Activated CD4-positive, alpha-beta T cell treated with anti-CD3 and anti-CD28 coated beads, Interleukin-2, amount 10 ng/mL, durations not matched to agents 7 days and 5 days (primary cell): ENCODE measurements around the gene FBRSL1. TPM values are rescaled to one million over a fixed set of nuclear protein-coding genes. Genes with fewer than 3 reads are reported as not detected.
A peak's percentile ranks its signal among the peaks of the same experiment; 100 is the strongest.

Experiments used
- CTCF ChIA-PET: fragments of 350-600 bp; sonication (Branson Sonifier 250); formaldehyde crosslinking; loops from one replicate; lab custom pipeline; 2021; ENCODE audit warnings: antibody characterized with exemption; lab: Charles Lee
- POLR2A ChIA-PET: fragments of 350-600 bp; sonication (Branson Sonifier 250); formaldehyde crosslinking; loops from one replicate; lab custom pipeline; 2021; ENCODE audit warnings: antibody characterized with exemption; lab: Charles Lee
- DNase-seq: peaks from one replicate; pipeline ENCODE4 v3.0.0-alpha.2; 2020
- H3K27ac Mint-ChIP-seq: one replicate; pipeline ENCODE4 v1.8.0; 2021; ENCODE audit warnings: mild to moderate bottlenecking, moderate library complexity, mixed read lengths
- H3K27me3 Mint-ChIP-seq: one replicate; pipeline ENCODE4 v1.8.0; 2021; ENCODE audit warnings: mixed read lengths
- H3K36me3 Mint-ChIP-seq: one replicate; pipeline ENCODE4 v1.8.0; 2021; ENCODE audit warnings: low read depth, mixed read lengths
- H3K4me1 Mint-ChIP-seq: one replicate; pipeline ENCODE4 v1.8.0; 2021; ENCODE audit warnings: mixed read lengths
- H3K4me3 Mint-ChIP-seq: one replicate; pipeline ENCODE4 v1.8.0; 2021; ENCODE audit warnings: mild to moderate bottlenecking, moderate library complexity, mixed read lengths
- H3K9me3 Mint-ChIP-seq: one replicate; pipeline ENCODE4 v1.8.0; 2021; ENCODE audit warnings: mixed read lengths
- total RNA-seq, 2 experiments: library from RNA; stranded (reverse); gene quantifications; one replicate each; pipeline ENCODE4 v1.2.3, GENCODE V29; 2021

FBRSL1 gene
- total RNA-seq, 2 experiments from 2014 or later, result 49.8 to 51.1 TPM

DNA sequence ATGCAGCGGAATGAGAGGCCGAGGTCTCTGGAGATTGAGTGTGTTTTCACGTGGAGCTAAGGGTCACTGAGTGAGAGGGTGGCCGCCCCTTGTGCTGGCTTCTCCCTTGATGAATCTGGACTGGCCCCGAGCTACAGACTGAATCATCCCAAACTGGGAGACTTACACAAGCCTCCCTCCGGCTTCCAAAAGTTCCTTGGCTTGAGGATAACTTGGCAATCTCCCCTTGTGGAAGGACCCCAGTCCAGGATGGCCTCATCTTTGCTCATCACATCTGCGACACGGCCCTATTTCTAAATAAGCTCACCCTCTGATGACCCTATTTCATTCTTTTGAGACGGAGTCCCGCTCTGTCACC, 41.5 kb upstream of the FBRSL1 start:
- POLR2A ChIA-PET, result no interaction called here
- Mint-ChIP-seq H3K4me3 (no peak overlapping the region), H3K4me1 (peaks cover 57% of the 10 kb centered on the region), H3K27me3 (peaks cover 2% of the 10 kb centered on the region), H3K27ac (no peak overlapping the region), H3K9me3 (no peaks in the 10 kb centered on the region), H3K36me3 (peaks cover 5% of the 10 kb centered on the region)
- DNase-seq, result no peak
- CTCF ChIA-PET, result no interaction called here

DNA sequence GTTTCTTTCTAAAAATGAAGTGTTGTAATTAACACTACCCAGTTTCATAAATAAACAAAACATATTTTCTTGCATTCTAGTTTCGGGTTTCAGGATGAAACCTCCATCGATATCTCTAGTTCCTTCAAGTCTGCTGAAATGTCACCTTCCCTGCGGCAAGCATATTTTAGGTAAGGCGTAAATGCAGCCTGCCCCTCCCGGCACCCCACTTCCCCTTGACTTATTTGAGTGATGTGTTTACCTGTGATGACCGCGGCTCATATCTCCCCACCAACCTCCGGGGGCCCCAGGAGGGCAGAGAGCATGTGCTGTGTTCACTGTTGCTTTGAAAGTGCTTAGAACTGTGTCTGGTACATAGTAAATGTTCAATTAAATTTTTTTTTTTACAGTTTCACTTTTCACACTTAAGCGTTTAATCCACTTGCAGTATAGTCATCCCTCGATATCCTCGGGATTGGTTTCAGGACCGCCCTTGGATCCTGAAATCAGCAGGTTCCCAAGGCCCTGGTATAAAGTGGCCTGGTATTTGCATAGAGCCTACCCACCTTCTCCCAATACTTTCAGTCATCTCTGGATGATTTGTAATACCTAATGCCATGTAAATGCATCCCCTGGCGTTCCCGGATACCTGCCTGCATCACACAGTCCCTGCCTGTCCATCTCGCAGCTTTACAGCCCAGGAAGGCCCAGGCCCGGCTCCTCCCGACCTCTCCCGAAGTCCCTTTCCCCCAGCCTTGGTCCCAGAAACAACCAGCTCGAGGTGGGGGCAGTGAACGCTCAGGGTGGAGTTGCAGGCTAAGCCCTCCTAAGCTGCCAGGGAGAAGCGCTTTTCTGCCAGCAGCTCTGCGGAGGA, 40.2 kb upstream of the FBRSL1 start:
- ChIA-PET CTCF (interaction anchor here (0.6 to 0.8 kb wide), 3 partner anchors 8 to 198 kb away, joined by 3 to 4 read pairs (median 4); no protein-coding TSS in a partner anchor), POLR2A (no interaction called here)
- peaks cover 1% of the 10 kb centered on the region for H3K36me3 Mint-ChIP-seq
- DNase-seq, result no peak
- no peak overlapping the region for H3K4me3 Mint-ChIP-seq
- peaks cover 45% of the 10 kb centered on the region for H3K4me1 Mint-ChIP-seq
- peaks cover 2% of the 10 kb centered on the region for H3K27me3 Mint-ChIP-seq
- peak overlapping the region; percentile 74 for H3K27ac Mint-ChIP-seq
- no peaks in the 10 kb centered on the region for H3K9me3 Mint-ChIP-seq

DNA sequence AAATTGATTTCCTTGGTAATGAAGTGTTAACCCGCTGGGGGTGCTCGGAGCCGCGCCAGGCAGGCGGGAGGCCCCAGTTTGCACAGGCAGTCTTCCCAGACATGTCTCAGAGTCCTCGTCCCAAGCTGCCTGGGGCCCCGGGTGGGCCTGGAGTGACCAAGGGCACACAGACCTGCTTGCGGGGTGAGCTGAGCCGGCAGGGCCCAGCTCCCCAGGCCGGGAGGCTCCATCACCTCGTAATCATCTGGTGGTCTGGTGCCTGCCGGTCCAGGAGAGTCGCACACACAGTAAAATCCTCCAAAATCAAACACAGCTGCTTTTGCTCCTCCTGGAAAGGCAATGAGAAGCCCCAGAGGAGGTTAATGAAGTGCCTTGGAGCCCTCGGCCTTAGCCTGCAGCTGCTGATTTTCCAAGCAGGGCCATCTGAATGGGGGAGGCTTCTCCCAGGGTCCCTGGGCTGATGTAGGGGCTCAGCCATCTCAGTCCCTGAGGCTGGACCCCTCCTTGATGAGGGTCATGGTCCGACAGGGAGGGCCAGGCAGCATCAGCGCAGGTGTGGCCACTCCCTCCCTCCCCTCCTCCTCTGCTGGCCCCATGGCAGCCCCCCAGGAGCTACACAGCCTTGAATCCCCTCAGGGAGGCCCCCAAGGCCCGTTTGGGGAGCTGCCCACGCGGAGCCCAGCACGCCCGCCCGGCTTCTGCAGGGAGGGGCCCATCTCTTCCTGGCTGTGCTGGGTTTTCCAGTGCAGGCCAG, 39.4 kb upstream of the FBRSL1 start:
- Mint-ChIP-seq H3K9me3 (peaks cover 4% of the 10 kb centered on the region), H3K27ac (peak overlapping the region; percentile 74), H3K4me1 (peaks cover 37% of the 10 kb centered on the region), H3K27me3 (peaks cover 2% of the 10 kb centered on the region), H3K4me3 (no peak overlapping the region), H3K36me3 (no peaks in the 10 kb centered on the region)
- ChIA-PET CTCF (interaction anchor here (0.8 to 1.1 kb wide), 2 partner anchors 22 to 35 kb away, joined by 3 to 4 read pairs; no protein-coding TSS in a partner anchor), POLR2A (no interaction called here)
- DNase-seq, result no peak

DNA sequence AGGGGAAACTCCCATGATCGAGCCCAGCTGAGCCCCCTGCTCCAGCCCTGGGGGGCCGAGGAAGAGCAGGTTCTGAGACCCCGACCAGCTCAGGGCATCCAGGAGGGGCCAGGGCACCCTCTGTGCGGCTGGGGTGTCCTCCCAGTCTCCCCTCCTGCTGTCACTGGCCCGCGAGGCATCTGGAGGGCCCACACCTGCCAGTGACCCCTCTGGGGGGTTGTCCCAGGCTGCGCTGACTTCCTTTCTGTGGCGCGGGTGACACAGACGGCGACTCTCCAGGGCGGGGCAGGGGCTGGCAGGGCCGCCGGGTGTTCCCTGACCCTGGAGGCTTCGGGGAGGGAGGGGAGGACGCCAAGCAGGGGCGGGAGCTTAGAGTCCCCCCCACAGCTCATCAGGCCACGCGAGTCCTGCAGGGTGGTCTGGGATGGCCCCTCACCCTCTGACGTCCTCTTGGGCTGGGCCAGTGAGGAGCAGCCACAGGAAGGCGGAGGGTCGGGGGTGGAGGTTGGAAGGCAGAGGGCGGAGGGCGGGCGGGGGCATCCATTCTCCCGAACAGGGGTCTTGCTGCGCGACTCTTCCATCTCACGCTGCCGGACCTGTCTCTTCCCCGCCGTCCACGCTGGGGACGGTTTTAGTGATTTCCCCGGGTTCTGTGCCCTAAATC, 38.6 kb upstream of the FBRSL1 start:
- Mint-ChIP-seq H3K36me3 (no peaks in the 10 kb centered on the region), H3K27ac (no peak overlapping the region), H3K27me3 (peaks cover 2% of the 10 kb centered on the region), H3K9me3 (peaks cover 10% of the 10 kb centered on the region), H3K4me1 (peaks cover 30% of the 10 kb centered on the region), H3K4me3 (no peak overlapping the region)
- CTCF ChIA-PET, result interaction anchor here (1.1 kb wide), 1 partner anchor 36 kb away, joined by 4 read pairs; no protein-coding TSS in a partner anchor
- POLR2A ChIA-PET, result no interaction called here
- no peak for DNase-seq

DNA sequence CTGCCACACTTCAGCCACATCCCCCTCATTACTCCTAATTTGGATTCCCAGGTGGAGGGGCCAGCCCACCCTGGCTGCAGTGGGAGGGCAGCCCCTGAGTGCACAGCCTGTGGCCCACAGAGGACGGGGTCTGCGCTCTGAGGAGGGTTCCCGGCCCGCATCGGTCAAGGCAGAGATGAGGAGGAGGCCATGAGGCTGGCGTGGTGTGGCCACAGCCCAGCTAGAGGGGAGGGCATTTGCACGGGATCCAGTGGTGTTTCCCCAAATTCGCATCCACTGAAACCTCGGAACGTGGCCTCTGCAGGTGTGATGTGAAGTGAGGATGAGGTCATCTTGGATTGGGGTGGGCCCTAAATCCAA, 38.1 kb upstream of the FBRSL1 start:
- Mint-ChIP-seq H3K4me3 (no peak overlapping the region), H3K4me1 (peaks cover 26% of the 10 kb centered on the region), H3K9me3 (peaks cover 10% of the 10 kb centered on the region), H3K27me3 (peaks cover 2% of the 10 kb centered on the region), H3K27ac (no peak overlapping the region), H3K36me3 (no peaks in the 10 kb centered on the region)
- CTCF ChIA-PET, result no interaction called here
- POLR2A ChIA-PET, result no interaction called here
- no peak for DNase-seq

DNA sequence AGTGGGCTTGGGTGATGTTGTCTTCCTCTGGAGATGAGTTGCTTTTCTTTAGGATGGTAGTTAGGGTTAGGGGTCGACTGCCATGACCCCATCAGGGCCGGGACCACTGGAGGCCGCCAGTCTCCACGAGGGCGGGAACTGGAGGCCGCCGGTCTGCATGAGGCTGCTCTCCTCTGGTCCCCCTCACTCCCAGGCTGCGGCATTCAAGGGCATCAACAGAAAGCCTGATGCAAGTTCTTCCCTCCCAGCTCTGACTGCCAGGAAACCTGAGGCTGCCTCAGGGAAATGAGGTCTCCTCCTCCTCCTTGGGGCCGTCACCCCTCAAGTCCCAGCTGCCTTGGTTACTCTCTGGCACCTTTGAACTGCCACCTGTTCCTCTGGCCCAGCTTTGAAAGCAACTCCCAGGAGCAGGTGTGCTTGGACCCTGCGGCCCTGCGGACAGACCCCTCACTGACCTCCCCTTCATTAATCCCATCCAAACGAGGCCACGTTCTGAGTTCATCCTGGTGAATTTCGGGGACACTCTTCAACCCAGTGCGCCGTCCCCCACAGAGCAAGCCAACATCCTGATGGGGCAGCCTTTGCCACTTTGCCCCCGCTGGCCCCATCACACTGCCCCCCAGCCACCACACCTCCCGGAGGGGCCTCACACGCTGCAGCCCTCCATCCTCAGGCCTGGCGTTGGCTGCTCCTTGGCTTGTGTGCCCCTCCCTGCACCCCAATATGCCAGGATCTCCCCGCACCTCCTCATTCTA, 37.2 kb upstream of the FBRSL1 start:
- Mint-ChIP-seq H3K4me3 (no peak overlapping the region), H3K27me3 (peaks cover 2% of the 10 kb centered on the region), H3K4me1 (peaks cover 17% of the 10 kb centered on the region), H3K36me3 (no peaks in the 10 kb centered on the region), H3K9me3 (peaks cover 10% of the 10 kb centered on the region), H3K27ac (no peak overlapping the region)
- no peak for DNase-seq
- POLR2A ChIA-PET, result no interaction called here
- CTCF ChIA-PET, result no interaction called here

DNA sequence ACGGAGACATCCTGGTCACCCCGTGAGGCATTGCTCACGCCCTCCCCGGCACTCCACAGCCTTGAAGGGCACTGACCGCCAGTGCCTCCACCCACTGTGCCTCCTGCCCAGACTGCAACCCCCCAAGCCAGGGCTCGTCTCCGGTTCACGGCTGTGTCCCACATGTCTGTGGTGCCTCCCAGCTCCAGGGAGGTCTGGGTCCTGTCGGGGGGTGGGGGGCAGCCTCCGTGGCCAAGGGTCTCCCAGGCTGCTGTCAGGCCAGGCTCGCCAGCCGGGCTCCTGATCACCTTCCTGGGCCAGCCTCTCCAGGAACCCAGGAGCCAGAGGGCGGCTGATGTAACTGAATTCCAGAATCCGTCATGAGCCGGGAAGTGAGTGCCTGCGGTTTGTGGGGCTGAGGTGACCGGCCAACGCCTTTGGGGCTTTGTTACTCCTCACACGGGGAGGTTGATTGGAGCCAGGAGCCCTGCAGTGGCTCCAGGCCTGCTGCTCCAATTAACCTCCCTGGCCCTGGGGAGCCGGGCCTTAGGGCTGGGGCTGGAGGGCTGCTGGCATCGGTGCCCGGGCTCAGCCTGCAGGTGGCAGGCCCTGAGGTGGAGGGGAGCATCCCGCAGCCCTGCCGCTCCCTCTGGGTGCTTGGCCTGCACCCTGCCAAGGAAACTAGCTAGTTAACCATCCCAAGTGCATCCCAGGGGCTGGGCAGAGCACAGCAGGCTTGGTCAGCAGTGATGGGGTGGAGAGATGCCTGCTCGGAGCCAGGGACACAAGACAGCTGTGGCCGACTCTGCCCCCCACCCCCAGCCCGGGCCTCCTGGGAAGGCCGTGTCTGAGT, 36.4 kb upstream of the FBRSL1 start:
- ChIA-PET POLR2A (no interaction called here), CTCF (no interaction called here)
- peaks cover 11% of the 10 kb centered on the region for H3K4me1 Mint-ChIP-seq
- no peak for DNase-seq
- no peak overlapping the region for H3K27ac Mint-ChIP-seq
- no peak overlapping the region for H3K4me3 Mint-ChIP-seq
- peaks cover 2% of the 10 kb centered on the region for H3K27me3 Mint-ChIP-seq
- no peaks in the 10 kb centered on the region for H3K36me3 Mint-ChIP-seq
- H3K9me3 Mint-ChIP-seq, result peaks cover 10% of the 10 kb centered on the region

DNA sequence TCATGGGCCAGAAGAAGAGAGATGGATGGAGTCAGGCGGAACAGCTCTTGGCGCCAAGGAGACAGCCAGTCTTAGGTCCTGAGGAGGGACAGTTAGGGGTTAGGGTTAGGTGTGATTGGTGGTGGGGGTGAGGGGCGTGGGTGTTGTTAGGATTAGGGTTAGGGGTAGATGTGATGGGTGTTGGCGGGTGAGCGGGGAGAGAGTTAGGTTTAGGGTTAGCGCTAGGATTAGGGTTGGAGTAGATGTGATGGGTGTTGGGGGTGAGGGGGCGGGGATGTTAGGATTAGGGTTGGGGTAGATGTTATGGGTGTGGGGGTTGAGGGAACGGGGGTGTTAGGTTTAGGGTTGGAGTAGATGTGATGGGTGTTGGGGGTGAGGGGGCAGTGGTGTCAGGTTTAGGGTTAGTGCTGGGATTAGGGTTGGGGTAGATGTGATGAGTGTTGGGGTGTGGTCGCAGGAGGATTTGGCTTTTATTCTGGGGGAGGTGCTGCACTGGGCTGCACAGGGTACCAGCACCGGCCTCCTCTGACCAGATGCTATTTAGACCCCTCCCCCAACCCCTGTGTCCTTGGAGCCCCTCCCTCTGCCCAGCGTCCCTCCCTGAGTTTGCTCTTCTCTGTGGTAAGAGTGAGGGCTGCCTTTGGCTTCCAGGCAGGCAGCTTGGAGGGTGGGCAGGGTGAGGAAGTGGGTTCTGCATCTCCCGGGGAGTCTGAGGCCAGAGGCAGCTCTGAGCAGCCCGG, 35.6 kb upstream of the FBRSL1 start:
- DNase-seq, result no peak
- Mint-ChIP-seq H3K9me3 (peaks cover 10% of the 10 kb centered on the region), H3K36me3 (no peaks in the 10 kb centered on the region), H3K27ac (no peak overlapping the region), H3K4me3 (no peak overlapping the region), H3K27me3 (peaks cover 2% of the 10 kb centered on the region), H3K4me1 (peaks cover 10% of the 10 kb centered on the region)
- ChIA-PET POLR2A (no interaction called here), CTCF (no interaction called here)

DNA sequence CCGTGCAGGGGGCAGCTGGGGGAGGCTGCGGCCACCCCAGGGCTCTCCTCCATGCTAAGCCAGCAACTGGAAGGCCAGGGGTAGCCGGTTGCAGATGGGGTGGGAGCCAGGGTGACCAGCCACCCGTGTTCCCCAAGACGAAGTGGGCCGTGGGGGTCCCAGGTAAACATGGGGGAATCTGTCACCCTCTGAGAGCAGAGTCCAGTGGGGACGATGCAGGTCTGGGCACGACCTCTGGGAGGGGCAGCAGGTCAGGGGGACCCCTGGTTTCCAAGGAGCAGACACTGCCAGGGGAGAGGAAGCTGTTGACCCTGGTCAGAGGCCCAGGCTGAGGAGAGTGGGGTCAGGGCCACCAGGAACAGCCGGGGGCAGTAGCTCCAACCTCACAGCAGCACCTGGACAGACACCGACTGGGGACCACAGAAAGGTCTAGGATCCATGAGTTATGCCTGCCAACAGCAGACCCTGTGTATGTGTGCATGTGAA, 35.0 kb upstream of the FBRSL1 start:
- peaks cover 2% of the 10 kb centered on the region for H3K27me3 Mint-ChIP-seq
- POLR2A ChIA-PET, result no interaction called here

DNA sequence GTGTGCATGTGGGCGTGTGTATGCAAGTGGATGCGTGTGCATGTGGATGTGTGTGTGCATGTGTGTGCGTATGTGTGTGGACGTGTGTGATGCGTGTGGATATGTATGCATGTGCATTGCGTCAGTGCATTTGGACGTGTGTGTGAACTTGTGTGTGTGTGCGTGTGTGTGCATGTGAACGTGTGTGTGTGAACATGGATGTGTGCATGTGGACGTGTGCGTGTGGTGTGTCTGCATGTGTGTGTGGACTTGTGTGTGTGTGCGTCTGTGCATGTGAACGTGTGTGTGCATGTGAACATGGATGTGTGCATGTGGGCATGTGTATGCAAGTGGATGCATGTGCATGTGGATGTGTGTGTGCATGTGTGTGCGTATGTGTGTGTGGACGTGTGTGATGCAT, 34.4 kb upstream of the FBRSL1 start:
- ChIA-PET POLR2A (no interaction called here), CTCF (no interaction called here)
- peaks cover 2% of the 10 kb centered on the region for H3K4me1 Mint-ChIP-seq
- no peak overlapping the region for H3K4me3 Mint-ChIP-seq
- H3K9me3 Mint-ChIP-seq, result peaks cover 10% of the 10 kb centered on the region
- no peak for DNase-seq
- peaks cover 2% of the 10 kb centered on the region for H3K27me3 Mint-ChIP-seq
- peak overlapping the region; percentile 50 for H3K27ac Mint-ChIP-seq
- H3K36me3 Mint-ChIP-seq, result no peaks in the 10 kb centered on the region

More for the DNA sequence above, 35.0 kb upstream of the FBRSL1 start:
- Mint-ChIP-seq H3K4me1 (peaks cover 4% of the 10 kb centered on the region), H3K9me3 (peaks cover 10% of the 10 kb centered on the region), H3K36me3 (no peaks in the 10 kb centered on the region), H3K4me3 (no peak overlapping the region), H3K27ac (peak overlapping the region; percentile 50)
- CTCF ChIA-PET, result no interaction called here
- no peak for DNase-seq

DNA sequence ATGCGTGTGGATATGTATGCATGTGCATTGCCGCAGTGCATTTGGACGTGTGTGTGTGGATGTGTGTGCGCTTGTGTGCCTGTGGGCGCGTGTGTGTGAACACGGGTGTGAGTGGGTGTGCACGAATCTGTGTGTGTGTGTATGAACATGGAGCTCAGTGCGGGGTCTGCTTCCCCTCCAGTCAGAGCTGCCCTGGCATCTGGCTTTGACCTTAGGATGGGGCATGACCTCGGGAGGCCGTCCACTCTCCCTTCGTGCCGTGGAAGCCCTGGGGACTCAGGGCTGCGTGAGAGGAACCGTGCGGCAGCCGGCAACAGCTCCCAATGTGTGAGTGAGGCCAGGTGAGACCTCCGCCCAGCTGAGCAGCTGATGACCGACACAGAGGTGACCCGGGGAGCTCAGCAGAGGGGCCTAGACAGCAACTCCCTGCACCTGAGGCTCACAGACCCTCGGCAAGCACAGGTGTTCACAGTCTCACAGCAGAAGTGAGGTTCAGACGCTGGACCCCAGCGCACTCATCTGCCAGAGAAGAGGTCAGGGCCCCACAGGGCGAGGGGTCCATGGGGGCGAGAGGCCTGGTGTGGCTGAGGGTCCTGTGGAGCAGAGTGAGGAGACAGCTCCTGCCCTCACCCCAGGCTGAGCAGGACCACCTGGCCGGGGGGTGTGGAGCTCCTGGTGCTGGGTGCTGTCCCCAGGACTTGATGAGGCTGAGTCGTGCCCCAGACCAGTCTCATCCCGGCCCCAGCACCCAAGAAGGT, 33.6 kb upstream of the FBRSL1 start:
- ChIA-PET POLR2A (no interaction called here), CTCF (interaction anchor here (0.6 kb wide), 1 partner anchor 21 kb away, joined by 3 read pairs; no protein-coding TSS in a partner anchor)
- Mint-ChIP-seq H3K27ac (no peak overlapping the region), H3K9me3 (peaks cover 10% of the 10 kb centered on the region), H3K4me3 (no peak overlapping the region), H3K27me3 (peaks cover 2% of the 10 kb centered on the region), H3K36me3 (no peaks in the 10 kb centered on the region), H3K4me1 (peaks cover 2% of the 10 kb centered on the region)
- DNase-seq, result no peak
